DOHH2 (cell line): ENCODE measurements around the gene ZNF335.

ENCODE experiments used
- H3F3A ChIP-seq: fragments of 200-600 bp; sonication (generic), shearing (Covaris generic); 2 replicates; pipeline ENCODE4 v1.6.0; 2016; ENCODE audit warnings: antibody characterized with exemption, mild to moderate bottlenecking; ENCODE audit not compliant: control insufficient read depth, insufficient read depth
- H3K27ac ChIP-seq: fragments of 200-600 bp; sonication (generic); 2 replicates; pipeline ENCODE4 v1.5.1; 2014; ENCODE audit warnings: low read depth, mild to moderate bottlenecking, low read length, moderate library complexity
- H3K27me3 ChIP-seq: fragments of 200-600 bp; sonication (generic); 2 replicates; pipeline ENCODE4 v1.6.1; 2014; ENCODE audit warnings: mild to moderate bottlenecking, low read length, mixed read lengths; ENCODE audit not compliant: control insufficient read depth
- H3K36me3 ChIP-seq: fragments of 200-600 bp; sonication (generic); 2 replicates; pipeline ENCODE4 v1.6.1; 2014; ENCODE audit warnings: mild to moderate bottlenecking, low read length, moderate library complexity, mixed read lengths; ENCODE audit not compliant: control insufficient read depth
- H3K4me1 ChIP-seq: fragments of 200-600 bp; sonication (generic); 2 replicates; pipeline ENCODE4 v1.6.1; 2014; ENCODE audit warnings: mild to moderate bottlenecking, low read length, mixed read lengths; ENCODE audit not compliant: control insufficient read depth
- H3K4me2 ChIP-seq: fragments of 200-600 bp; sonication (generic); 2 replicates; pipeline ENCODE4 v1.6.0; 2014; ENCODE audit warnings: mild to moderate bottlenecking, low read length, moderate library complexity
- H3K4me3 ChIP-seq: fragments of 200-600 bp; sonication (generic); 2 replicates; pipeline ENCODE4 v1.5.1; 2014; ENCODE audit warnings: mild to moderate bottlenecking, low read length, mixed read lengths
- H3K79me2 ChIP-seq: fragments of 200-600 bp; sonication (generic); 2 replicates; pipeline ENCODE4 v1.6.1; 2014; ENCODE audit warnings: mild to moderate bottlenecking, low read length, mixed read lengths; ENCODE audit not compliant: control insufficient read depth
- H3K9me2 ChIP-seq: fragments of 200-600 bp; sonication (generic); replicated peaks from 2 replicates; pipeline ENCODE4 v1.6.1; 2014; ENCODE audit warnings: mild to moderate bottlenecking, low read length, mixed read lengths; ENCODE audit not compliant: control insufficient read depth
- H3K9me3 ChIP-seq: fragments of 200-600 bp; sonication (generic); 2 replicates; pipeline ENCODE4 v1.6.1; 2014; ENCODE audit warnings: antibody characterized with exemption, low read length, mixed read lengths; ENCODE audit not compliant: control insufficient read depth, insufficient read depth
- H4K20me1 ChIP-seq: fragments of 200-600 bp; sonication (generic); 2 replicates; pipeline ENCODE4 v1.6.0; 2014; ENCODE audit warnings: low read depth, mild to moderate bottlenecking, antibody characterized with exemption, low read length, moderate library complexity; ENCODE audit not compliant: control insufficient read depth, insufficient read depth
- CTCF ChIP-seq: fragments of 200-600 bp; sonication (generic); IDR thresholded peaks from one replicate; pipeline ENCODE4 v1.5.1; 2014; ENCODE audit warnings: antibody characterized with exemption, mild to moderate bottlenecking, low read depth, low read length; ENCODE audit not compliant: poor library complexity, severe bottlenecking
- EZH2phosphoT487 ChIP-seq: fragments of 200-600 bp; sonication (generic); IDR thresholded peaks from 2 replicates; pipeline ENCODE4 v1.6.1; 2017; ENCODE audit warnings: borderline replicate concordance, mild to moderate bottlenecking, antibody characterized with exemption, low read length, moderate library complexity, mixed read lengths

The ZNF335 gene

DNA sequence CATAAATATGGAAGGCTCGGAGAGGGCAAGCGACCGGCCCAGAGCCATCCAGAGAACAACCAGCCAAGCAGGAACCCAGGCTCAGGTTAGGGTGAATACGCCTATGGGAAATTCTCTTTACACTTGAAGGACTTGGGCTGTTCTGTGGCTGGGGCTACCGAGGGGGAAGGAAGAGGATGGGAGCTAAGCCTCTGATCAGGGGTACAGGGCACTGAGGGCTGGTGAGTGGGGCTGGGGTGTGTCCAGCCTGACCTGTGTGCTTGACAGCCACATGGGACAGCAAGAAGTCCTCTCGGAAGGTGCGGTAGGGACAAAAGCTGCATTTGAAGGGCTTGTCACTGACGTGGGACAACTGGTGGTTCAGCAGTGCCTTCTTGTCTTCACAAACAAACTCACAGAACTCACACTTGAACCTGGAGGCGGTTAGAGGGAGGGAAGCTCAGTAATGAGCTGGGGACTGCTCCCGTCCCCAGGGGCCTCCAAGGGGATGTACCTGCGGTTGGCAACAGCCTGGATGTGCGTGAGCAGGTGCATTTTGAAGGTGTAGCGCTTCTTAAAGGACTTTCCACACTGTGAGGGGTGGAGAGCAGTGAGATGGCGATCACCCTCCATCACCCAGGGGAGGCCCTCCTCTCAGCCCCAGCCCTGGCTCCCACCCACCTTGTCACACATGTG is 11.9 kb downstream of the ZNF335 start:
- no peaks in the 10 kb centered on the region for H3K27me3 ChIP-seq
- peaks cover 59% of the 10 kb centered on the region for H3K36me3 ChIP-seq
- H3K4me1 ChIP-seq, result no peaks in the 10 kb centered on the region
- TF ChIP-seq CTCF (no peak), EZH2phosphoT487 (no peak)
- no peaks in the 10 kb centered on the region for H3F3A ChIP-seq
- no peak overlapping the region for H3K4me2 ChIP-seq
- no peaks in the 10 kb centered on the region for H3K9me3 ChIP-seq
- no peak overlapping the region for H3K4me3 ChIP-seq
- no peaks in the 10 kb centered on the region for H3K79me2 ChIP-seq
- no peak overlapping the region for H3K27ac ChIP-seq
- H3K9me2 ChIP-seq, result no peaks in the 10 kb centered on the region
- no peaks in the 10 kb centered on the region for H4K20me1 ChIP-seq

GRCh38 chr20:45959126-45959525 is 12.9 kb downstream of the ZNF335 start:
- Histone ChIP-seq H3K27ac (no peak overlapping the region), H3K9me2 (no peaks in the 10 kb centered on the region), H3F3A (no peaks in the 10 kb centered on the region), H4K20me1 (no peaks in the 10 kb centered on the region), H3K79me2 (no peaks in the 10 kb centered on the region), H3K4me1 (no peaks in the 10 kb centered on the region), H3K4me3 (no peak overlapping the region), H3K4me2 (no peak overlapping the region), H3K27me3 (no peaks in the 10 kb centered on the region), H3K9me3 (no peaks in the 10 kb centered on the region), H3K36me3 (peaks cover 57% of the 10 kb centered on the region)
- TF ChIP-seq EZH2phosphoT487 (no peak), CTCF (no peak)

DNA sequence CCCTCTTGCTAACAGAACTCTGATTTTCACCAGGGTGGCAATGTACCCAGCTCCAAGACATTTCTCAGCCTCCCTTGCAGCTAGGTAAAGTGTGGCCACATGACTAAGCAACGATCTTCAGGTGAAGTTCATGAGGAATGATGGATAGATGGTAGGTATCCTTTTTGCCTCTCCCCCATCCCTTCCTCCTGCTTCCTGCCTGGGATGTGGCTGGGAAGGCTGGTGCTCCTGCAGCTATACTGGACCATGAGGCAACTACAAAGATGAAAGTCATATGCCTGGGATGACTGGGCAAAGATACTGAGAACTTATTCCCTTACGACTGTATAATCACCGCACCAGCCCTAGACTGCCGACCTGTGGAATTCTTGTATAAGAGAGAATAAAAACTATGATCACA is 13.4 kb downstream of the ZNF335 start:
- Histone ChIP-seq H3K4me1 (no peaks in the 10 kb centered on the region), H3K4me2 (no peak overlapping the region), H3F3A (no peaks in the 10 kb centered on the region), H3K27ac (no peak overlapping the region), H3K9me2 (no peaks in the 10 kb centered on the region), H3K27me3 (no peaks in the 10 kb centered on the region), H3K79me2 (no peaks in the 10 kb centered on the region), H3K36me3 (peaks cover 51% of the 10 kb centered on the region), H3K9me3 (no peaks in the 10 kb centered on the region), H4K20me1 (no peaks in the 10 kb centered on the region), H3K4me3 (no peak overlapping the region)
- TF ChIP-seq EZH2phosphoT487 (no peak), CTCF (no peak)
